ENCODE data around the gene DBN1. TPM values are rescaled to one million over a fixed set of nuclear protein-coding genes. Genes with fewer than 3 reads are reported as not detected.

Gene DBN1
- total RNA-seq (100 to 1,000 TPM in 1 of 2 donors, 10 to 100 TPM in 1; 66.3 to 140 TPM), polyA plus RNA-seq (10 to 100 TPM; 23.7 to 68.9 TPM)
- long read RNA-seq, donor 1, transcript DBN1-202 (14 exons, 2,995 nt), result major isoform, 269 of 383 reads
- long read RNA-seq, donor 1, transcript DBN1-203 (15 exons, 2,701 nt), result minor isoform, 13 of 383 reads
- long read RNA-seq, donor 1, partial matches to known transcripts, result 60 of 383 reads
- long read RNA-seq, donor 1, other reads (novel, unspliced or antisense), result 40 of 383 reads
- long read RNA-seq, donor 2, transcript DBN1-202 (14 exons, 2,995 nt), result major isoform, 90 of 135 reads
- long read RNA-seq, donor 2, partial matches to known transcripts, result 23 of 135 reads
- long read RNA-seq, donor 2, other reads (novel, unspliced or antisense), result 22 of 135 reads

- intact Hi-C loops (cut with DNase I), result no loop called here
- no peaks in the 10 kb centered on the region for H3K27me3 ChIP-seq (ENCODE audit: control insufficient read depth in 1 of 2, insufficient read depth in 2 of 2, low read length in 1 of 2)
- 0 to 1% methylated on average over 16 to 69 of the region's 69 CpGs for WGBS, 2 donors
- H3K9me3 ChIP-seq (ENCODE audit: control insufficient read depth, low read length), result no peaks in the 10 kb centered on the region
- H3K27ac ChIP-seq (ENCODE audit: low read depth in 1 of 2, low read length in 2 of 2), result peak within 1 kb of the TSS in 1 of 2 donors; percentile 48
- no peaks in the 10 kb centered on the region for H3K36me3 ChIP-seq (ENCODE audit: control insufficient read depth in 1 of 2, insufficient read depth in 2 of 2, low read length in 1 of 2)
- no peaks in the 10 kb centered on the region for H3K4me1 ChIP-seq (ENCODE audit: control insufficient read depth in 1 of 2, insufficient read depth in 2 of 2, low read length in 2 of 2)
- H3K4me3 ChIP-seq (ENCODE audit: low read length in 2 of 2), result peak within 1 kb of the TSS; percentile 51 to 77
- peak in 1 of 2 donors; percentile 87 for DNase-seq
- peak; percentile 47 for ATAC-seq (ENCODE audit: low FRiP score)
Measured at GRCh38 chr5:177473443-177474001, at the start of gene DBN1. TSS of gene DBN1 (minus strand) at chr5:177473634. CDS start at chr5:177473521, 113 bp downstream.

GRCh38 chr5:177520916-177521513 is 47.6 kb upstream of the DBN1 start:
- intact Hi-C loops (cut with DNase I), result no loop called here
- DNase-seq (peak; percentile 25 to 46), ATAC-seq (ENCODE audit: low FRiP score) (no peak)
- Histone ChIP-seq H3K4me1 (ENCODE audit: control insufficient read depth in 1 of 2, insufficient read depth in 2 of 2, low read length in 2 of 2) (no peaks in the 10 kb centered on the region), H3K27me3 (ENCODE audit: control insufficient read depth in 1 of 2, insufficient read depth in 2 of 2, low read length in 1 of 2) (no peaks in the 10 kb centered on the region), H3K36me3 (ENCODE audit: control insufficient read depth in 1 of 2, insufficient read depth in 2 of 2, low read length in 1 of 2) (peaks cover 3 to 9% of the 10 kb centered on the region in 2 donors), H3K4me3 (ENCODE audit: low read length in 2 of 2) (no peak overlapping the region), H3K27ac (ENCODE audit: low read depth in 1 of 2, low read length in 2 of 2) (no peak overlapping the region), H3K9me3 (ENCODE audit: control insufficient read depth, low read length) (no peaks in the 10 kb centered on the region)
- 79 to 88% methylated on average over 2 of the region's 2 CpGs for WGBS, 2 donors

GRCh38 chr5:177520271-177520670 is 46.8 kb upstream of the DBN1 start:
- ATAC-seq (ENCODE audit: low FRiP score) (no peak), DNase-seq (peak; percentile 27 to 29)
- H3K4me1 ChIP-seq (ENCODE audit: control insufficient read depth in 1 of 2, insufficient read depth in 2 of 2, low read length in 2 of 2), result no peaks in the 10 kb centered on the region
- H3K27ac ChIP-seq (ENCODE audit: low read depth in 1 of 2, low read length in 2 of 2), result no peak overlapping the region
- H3K9me3 ChIP-seq (ENCODE audit: control insufficient read depth, low read length), result no peaks in the 10 kb centered on the region
- intact Hi-C loops (cut with DNase I), result no loop called here
- 89 to 90% methylated on average over 3 of the region's 3 CpGs for WGBS, 2 donors
- peaks cover 3 to 9% of the 10 kb centered on the region in 2 donors for H3K36me3 ChIP-seq (ENCODE audit: control insufficient read depth in 1 of 2, insufficient read depth in 2 of 2, low read length in 1 of 2)
- H3K27me3 ChIP-seq (ENCODE audit: control insufficient read depth in 1 of 2, insufficient read depth in 2 of 2, low read length in 1 of 2), result no peaks in the 10 kb centered on the region
- H3K4me3 ChIP-seq (ENCODE audit: low read length in 2 of 2), result no peak overlapping the region

GRCh38 chr5:177519463-177520235 is 46.2 kb upstream of the DBN1 start:
- intact Hi-C loops (cut with DNase I), result no loop called here
- Histone ChIP-seq H3K4me1 (ENCODE audit: control insufficient read depth in 1 of 2, insufficient read depth in 2 of 2, low read length in 2 of 2) (no peaks in the 10 kb centered on the region), H3K27me3 (ENCODE audit: control insufficient read depth in 1 of 2, insufficient read depth in 2 of 2, low read length in 1 of 2) (no peaks in the 10 kb centered on the region), H3K27ac (ENCODE audit: low read depth in 1 of 2, low read length in 2 of 2) (no peak overlapping the region), H3K36me3 (ENCODE audit: control insufficient read depth in 1 of 2, insufficient read depth in 2 of 2, low read length in 1 of 2) (peaks cover 3 to 9% of the 10 kb centered on the region in 2 donors), H3K4me3 (ENCODE audit: low read length in 2 of 2) (no peak overlapping the region), H3K9me3 (ENCODE audit: control insufficient read depth, low read length) (no peaks in the 10 kb centered on the region)
- WGBS, 2 donors, result 80% methylated on average over 13 of the region's 13 CpGs
- no peak for ATAC-seq (ENCODE audit: low FRiP score)
- DNase-seq, result peak; percentile 23 to 63

GRCh38 chr5:177516601-177517568 is 43.5 kb upstream of the DBN1 start, which contains the start of gene DDX41:
TSS of gene DDX41 (minus strand) at chr5:177516961. CDS start at chr5:177516945, 16 bp downstream.
- DNase-seq (peak; percentile 99), ATAC-seq (ENCODE audit: low FRiP score) (peak; percentile 95)
- intact Hi-C loops (cut with DNase I), result no loop called here
- H3K9me3 ChIP-seq (ENCODE audit: control insufficient read depth, low read length), result no peaks in the 10 kb centered on the region
- H3K4me3 ChIP-seq (ENCODE audit: low read length in 2 of 2), result peak within 1 kb of the TSS; percentile 9 to 47
- 0% methylated on average over 95 to 96 of the region's 96 CpGs for WGBS, 2 donors
- H3K36me3 ChIP-seq (ENCODE audit: control insufficient read depth in 1 of 2, insufficient read depth in 2 of 2, low read length in 1 of 2), result peaks cover 3 to 7% of the 10 kb centered on the region in 2 donors
- H3K4me1 ChIP-seq (ENCODE audit: control insufficient read depth in 1 of 2, insufficient read depth in 2 of 2, low read length in 2 of 2), result no peaks in the 10 kb centered on the region
- peak within 1 kb of the TSS in 1 of 2 donors; percentile 43 for H3K27ac ChIP-seq (ENCODE audit: low read depth in 1 of 2, low read length in 2 of 2)
- H3K27me3 ChIP-seq (ENCODE audit: control insufficient read depth in 1 of 2, insufficient read depth in 2 of 2, low read length in 1 of 2), result no peaks in the 10 kb centered on the region

- H3K4me3 ChIP-seq (ENCODE audit: low read length in 2 of 2), result no peak overlapping the region
- ATAC-seq (ENCODE audit: low FRiP score) (no peak), DNase-seq (no peak)
- H3K9me3 ChIP-seq (ENCODE audit: control insufficient read depth, low read length), result no peaks in the 10 kb centered on the region
- 85 to 89% methylated on average over 7 of the region's 7 CpGs for WGBS, 2 donors
- no peaks in the 10 kb centered on the region for H3K4me1 ChIP-seq (ENCODE audit: control insufficient read depth in 1 of 2, insufficient read depth in 2 of 2, low read length in 2 of 2)
- no peak overlapping the region for H3K27ac ChIP-seq (ENCODE audit: low read depth in 1 of 2, low read length in 2 of 2)
- intact Hi-C loops (cut with DNase I), result no loop called here
- H3K27me3 ChIP-seq (ENCODE audit: control insufficient read depth in 1 of 2, insufficient read depth in 2 of 2, low read length in 1 of 2), result no peaks in the 10 kb centered on the region
- peaks cover 2 to 3% of the 10 kb centered on the region in 2 donors for H3K36me3 ChIP-seq (ENCODE audit: control insufficient read depth in 1 of 2, insufficient read depth in 2 of 2, low read length in 1 of 2)
Measured at GRCh38 chr5:177515580-177515979, 42.1 kb upstream of the DBN1 start.

- no peaks in the 10 kb centered on the region for H3K4me1 ChIP-seq (ENCODE audit: control insufficient read depth in 1 of 2, insufficient read depth in 2 of 2, low read length in 2 of 2)
- intact Hi-C loops (cut with DNase I), result no loop called here
- H3K4me3 ChIP-seq (ENCODE audit: low read length in 2 of 2), result no peak overlapping the region
- 95% methylated on average over 11 of the region's 11 CpGs for WGBS, 2 donors
- DNase-seq (no peak), ATAC-seq (ENCODE audit: low FRiP score) (no peak)
- no peaks in the 10 kb centered on the region for H3K9me3 ChIP-seq (ENCODE audit: control insufficient read depth, low read length)
- peaks cover 0 to 2% of the 10 kb centered on the region in 2 donors for H3K36me3 ChIP-seq (ENCODE audit: control insufficient read depth in 1 of 2, insufficient read depth in 2 of 2, low read length in 1 of 2)
- no peaks in the 10 kb centered on the region for H3K27me3 ChIP-seq (ENCODE audit: control insufficient read depth in 1 of 2, insufficient read depth in 2 of 2, low read length in 1 of 2)
- H3K27ac ChIP-seq (ENCODE audit: low read depth in 1 of 2, low read length in 2 of 2), result no peak overlapping the region
Measured at GRCh38 chr5:177514541-177514940, 41.1 kb upstream of the DBN1 start.

Measured in aorta (tissue), 5 donors.